IMR-90 (cell line): ENCODE results near the gene CD34. TPM values are rescaled to one million over a fixed set of nuclear protein-coding genes. Genes with fewer than 3 reads are reported as not detected.

ENCODE experiments used
- ATAC-seq: fragments of 200-7000 bp; cut with Tn5 transposase; 2 replicates; pipeline ENCODE4 v1.9.1; 2020; ENCODE audit warnings: low read depth, mild to moderate bottlenecking, moderate library complexity
- BruUV-seq: library from RNA; stranded (reverse); fragments of 400-500 nt; replicated peaks from 2 replicates; lab custom pipeline; 2021; lab: Mats Ljungman, UMichigan
- CTCF ChIA-PET: fragments of 300-600 bp; formaldehyde crosslinking; extraction: SDS; loops from one replicate; lab custom pipeline; 2021; ENCODE audit warnings: antibody characterized with exemption; lab: Yijun Ruan, JAX
- POLR2A ChIA-PET: fragments of 300-600 bp; sonication (Branson Sonifier 250); formaldehyde crosslinking; loops from one replicate; lab custom pipeline; 2022; ENCODE audit warnings: antibody characterized with exemption; ENCODE audit not compliant: unreplicated experiment; lab: Charles Lee
- DNase-seq: peaks from one replicate; pipeline ENCODE4 v3.0.0; 2013
- H2AFZ ChIP-seq: replicated peaks from 2 replicates; pipeline ENCODE3; 2013; ENCODE audit warnings: low read length, mild to moderate bottlenecking; ENCODE audit not compliant: poor library complexity
- H2AK5ac ChIP-seq: 2 replicates; pipeline ENCODE4 v1.6.1; 2013; ENCODE audit warnings: low read depth, low read length, inconsistent platforms
- H2AK9ac ChIP-seq: replicated peaks from 2 replicates; pipeline ENCODE3; 2013; ENCODE audit warnings: mild to moderate bottlenecking, low read depth, low read length, moderate library complexity; ENCODE audit not compliant: poor library complexity
- H2BK120ac ChIP-seq: 2 replicates; pipeline ENCODE4 v1.6.1; 2013; ENCODE audit warnings: low read depth, low read length, inconsistent platforms
- H2BK15ac ChIP-seq: 3 replicates; pipeline ENCODE4 v1.6.1; 2013; ENCODE audit warnings: low read depth, low read length, inconsistent platforms
- H2BK20ac ChIP-seq: 2 replicates; pipeline ENCODE4 v1.6.1; 2013; ENCODE audit warnings: low read depth, mild to moderate bottlenecking, inconsistent platforms, low read length, moderate library complexity
- H2BK5ac ChIP-seq: 2 replicates; pipeline ENCODE4 v1.6.1; 2013; ENCODE audit warnings: mild to moderate bottlenecking, low read depth, low read length, inconsistent platforms; ENCODE audit not compliant: poor library complexity, severe bottlenecking
- H3K14ac ChIP-seq: replicated peaks from 2 replicates; pipeline ENCODE4 v1.6.1; 2013; ENCODE audit warnings: low read depth, low read length, inconsistent platforms
- H3K18ac ChIP-seq: 2 replicates; pipeline ENCODE4 v1.6.1; 2013; ENCODE audit warnings: low read depth, low read length, control low read depth
- H3K23ac ChIP-seq: 2 replicates; pipeline ENCODE4 v1.6.1; 2013; ENCODE audit warnings: low read depth, low read length, inconsistent platforms
- H3K27ac ChIP-seq: 2 replicates; pipeline ENCODE4 v1.5.1; 2013; ENCODE audit warnings: mild to moderate bottlenecking, control low read depth, low read length; ENCODE audit not compliant: insufficient read depth
- H3K27me3 ChIP-seq: 2 replicates; pipeline ENCODE4 v1.6.1; 2013; ENCODE audit warnings: low read length; ENCODE audit not compliant: control insufficient read depth, insufficient read depth
- H3K36me3 ChIP-seq: 2 replicates; pipeline ENCODE4 v1.6.1; 2013; ENCODE audit warnings: low read length, mixed read lengths; ENCODE audit not compliant: control insufficient read depth, insufficient read depth
- H3K4ac ChIP-seq: 2 replicates; pipeline ENCODE4 v1.6.1; 2013; ENCODE audit warnings: low read depth, low read length, inconsistent platforms
- H3K4me1 ChIP-seq: 2 replicates; pipeline ENCODE4 v1.6.1; 2013; ENCODE audit warnings: low read length, mixed read lengths; ENCODE audit not compliant: control insufficient read depth, insufficient read depth
- H3K4me2 ChIP-seq: 2 replicates; pipeline ENCODE4 v1.6.1; 2013; ENCODE audit warnings: low read depth, mild to moderate bottlenecking, control low read depth, low read length, moderate library complexity
- H3K4me3 ChIP-seq: 2 replicates; pipeline ENCODE4 v1.5.1; 2013; ENCODE audit warnings: low read depth, mild to moderate bottlenecking, control low read depth, low read length, moderate library complexity; ENCODE audit not compliant: insufficient read depth
- H3K56ac ChIP-seq: 2 replicates; pipeline ENCODE4 v1.6.1; 2013; ENCODE audit warnings: low read length, inconsistent platforms; ENCODE audit not compliant: insufficient read depth; ENCODE audit errors: extremely low read depth
- H3K79me1 ChIP-seq, 2 experiments: 2 replicates each; pipeline ENCODE4 v1.6.1; 2013; ENCODE audit warnings: low read length in 2 of 2, inconsistent platforms in 1 of 2, low read depth in 1 of 2
- H3K9ac ChIP-seq: 2 replicates; pipeline ENCODE4 v1.6.1; 2013; ENCODE audit warnings: low read depth, low read length, control low read depth
- H3K9me1 ChIP-seq: 2 replicates; pipeline ENCODE4 v1.6.1; 2013; ENCODE audit warnings: low read length, inconsistent platforms; ENCODE audit not compliant: insufficient read depth
- H3K9me3 ChIP-seq: 2 replicates; pipeline ENCODE4 v1.6.1; 2013; ENCODE audit warnings: low read length; ENCODE audit not compliant: control insufficient read depth, insufficient read depth
- H4K20me1 ChIP-seq: 2 replicates; pipeline ENCODE4 v1.6.1; 2013; ENCODE audit warnings: low read length, inconsistent platforms; ENCODE audit not compliant: insufficient read depth
- H4K5ac ChIP-seq: 2 replicates; pipeline ENCODE4 v1.6.1; 2013; ENCODE audit warnings: mild to moderate bottlenecking, low read depth, low read length, control low read depth
- H4K8ac ChIP-seq, 2 experiments: 2 replicates each; pipeline ENCODE4 v1.6.1; 2013; ENCODE audit warnings: low read depth in 2 of 2, low read length in 2 of 2, control low read depth in 1 of 2, inconsistent platforms in 1 of 2
- H4K91ac ChIP-seq: 2 replicates; pipeline ENCODE4 v1.6.1; 2013; ENCODE audit warnings: low read depth, low read length, inconsistent platforms; ENCODE audit not compliant: insufficient read depth
- CEBPB ChIP-seq: IDR thresholded peaks from 2 replicates; pipeline ENCODE4 v1.6.1; 2012; ENCODE audit warnings: low read depth, low read length, improper control_type of control experiment
- CHD1 ChIP-seq: IDR thresholded peaks from 2 replicates; pipeline ENCODE4 v1.6.1; 2012; ENCODE audit warnings: low read depth, low read length, improper control_type of control experiment
- ELK1 ChIP-seq: fragments of 150-350 bp; IDR thresholded peaks from 2 replicates; pipeline ENCODE4 v1.6.1; 2016; ENCODE audit warnings: low read depth, mild to moderate bottlenecking, low read length, moderate library complexity, borderline replicate concordance
- FOS ChIP-seq: fragments of 150-350 bp; IDR thresholded peaks from 2 replicates; pipeline ENCODE4 v1.6.1; 2016; ENCODE audit warnings: low read depth, low read length
- MAFK ChIP-seq: IDR thresholded peaks from 2 replicates; pipeline ENCODE4 v1.6.1; 2012; ENCODE audit warnings: low read depth, low read length, improper control_type of control experiment
- MAZ ChIP-seq: IDR thresholded peaks from 2 replicates; pipeline ENCODE4 v1.6.1; 2012; ENCODE audit warnings: low read depth, mild to moderate bottlenecking, low read length, improper control_type of control experiment, moderate library complexity, borderline replicate concordance
- POLR2A ChIP-seq: IDR thresholded peaks from 2 replicates; pipeline ENCODE4 v1.6.1; 2012; ENCODE audit warnings: mild to moderate bottlenecking, low read depth, low read length
- RCOR1 ChIP-seq: IDR thresholded peaks from 2 replicates; pipeline ENCODE4 v1.6.1; 2012; ENCODE audit warnings: mild to moderate bottlenecking, low read length, improper control_type of control experiment; ENCODE audit not compliant: insufficient replicate concordance
- SMC3 ChIP-seq: fragments of 150-350 bp; IDR thresholded peaks from 2 replicates; pipeline ENCODE4 v1.6.1; 2016; ENCODE audit warnings: low read depth, mild to moderate bottlenecking, antibody characterized with exemption, low read length, moderate library complexity
- WGBS, 2 experiments: methylation state at CpG; one replicate each; pipeline versions ENCODE4 v1.1.5 to v1.1.7; 2013; ENCODE audit warnings: missing lambda C conversion rate in 2 of 2; ENCODE audit not compliant: insufficient read length in 1 of 2; ENCODE audit errors: extremely low coverage in 2 of 2; 5-methylcytosine and 5-hydroxymethylcytosine counted together
- dilution Hi-C: fragments of 300-500 bp; cut with HindIII; formaldehyde crosslinking; loops from one replicate; pipeline ENCODE4 v1.14.3; 2018; ENCODE audit warnings: low sequenced_read_pairs; ENCODE audit not compliant: unreplicated experiment
- in situ Hi-C: fragments of 300-500 bp; cut with MboI; formaldehyde crosslinking; loops from 3 replicates; pipeline ENCODE4 v1.14.3; 2019; ENCODE audit warnings: low sequenced_read_pairs, inconsistent platforms, mixed read lengths
- intact Hi-C: fragments of 100-400 bp; cut with micrococcal nuclease; formaldehyde crosslinking; loops from 2 replicates; pipeline ENCODE4 v1.10.0; 2022
- polyA plus RNA-seq, 3 experiments: library from polyadenylated mRNA; depleted of rRNA; stranded (reverse); fragments of >200 nt; gene quantifications; 2 replicates each; pipeline ENCODE4 v1.2.3, GENCODE V29; 2012; ENCODE audit warnings: low replicate concordance in 1 of 3
- total RNA-seq: library from RNA; depleted of rRNA; stranded (reverse); fragments of >200 nt; gene quantifications from 2 replicates; pipeline ENCODE4 v1.2.3, GENCODE V29; 2012
- TF ChIP-seq, protein P1 (sequence below): fragments of 150-350 bp; IDR thresholded peaks from 2 replicates; pipeline ENCODE4 v1.6.1; 2017; ENCODE audit warnings: mild to moderate bottlenecking, antibody characterized with exemption, low read length, low read depth
- TF ChIP-seq, protein P2 (sequence below): conservative IDR thresholded peaks from 2 replicates; pipeline ENCODE4 v1.5.1; 2012; ENCODE audit warnings: mild to moderate bottlenecking, low read depth, low read length, improper control_type of control experiment

CD34 gene
- total and polyA plus RNA-seq, 2 of the 4 experiments (the other 2 are of a cell fraction): 0.14 TPM; not detected in 1

GRCh38 chr1:207948536-207949250, 37.8 kb upstream of the CD34 start:
- Histone ChIP-seq H3K27ac (no peak overlapping the region), H3K18ac (no peak overlapping the region), H2BK120ac (no peak overlapping the region), H4K8ac (no peak overlapping the region), H3K4me2 (no peak overlapping the region), H3K4me1 (no peaks in the 10 kb centered on the region), H3K9me1 (0 out of 2 replicates have a peak, but pooled peaks cover 3% of the 10 kb centered on the region), H3K79me1 (no peaks in the 10 kb centered on the region), H3K9me3 (no peaks in the 10 kb centered on the region), H3K56ac (no peak overlapping the region), H4K5ac (no peak overlapping the region), H4K20me1 (no peaks in the 10 kb centered on the region), H3K23ac (no peak overlapping the region), H3K9ac (no peak overlapping the region), H2AFZ (no peak overlapping the region), H2AK5ac (no peak overlapping the region), H3K14ac (no peak overlapping the region), H2BK15ac (no peak overlapping the region), H2AK9ac (no peak overlapping the region), H3K4ac (no peak overlapping the region), H4K91ac (no peak overlapping the region), H2BK20ac (no peak overlapping the region), H3K27me3 (peaks cover 8% of the 10 kb centered on the region), H2BK5ac (no peak overlapping the region), H3K4me3 (no peak overlapping the region), H3K36me3 (no peaks in the 10 kb centered on the region)
- DNase-seq: no peak
- WGBS, 2 experiments: no CpG with 5 or more reads among the region's 3 CpGs
- no TSS peak for BruUV-seq
- in situ Hi-C loops: no loop called here
- no peak for ATAC-seq
- CTCF ChIA-PET: no interaction called here
- POLR2A ChIA-PET: no interaction called here
- intact Hi-C loops: no loop called here
- TF ChIP-seq SMC3 (no peak), RCOR1 (no peak), POLR2A (no peak), MAZ (no peak), CEBPB (no peak), MAFK (no peak), ELK1 (no peak), FOS (no peak), CHD1 (no peak)
- TF ChIP-seq, protein P1, sequence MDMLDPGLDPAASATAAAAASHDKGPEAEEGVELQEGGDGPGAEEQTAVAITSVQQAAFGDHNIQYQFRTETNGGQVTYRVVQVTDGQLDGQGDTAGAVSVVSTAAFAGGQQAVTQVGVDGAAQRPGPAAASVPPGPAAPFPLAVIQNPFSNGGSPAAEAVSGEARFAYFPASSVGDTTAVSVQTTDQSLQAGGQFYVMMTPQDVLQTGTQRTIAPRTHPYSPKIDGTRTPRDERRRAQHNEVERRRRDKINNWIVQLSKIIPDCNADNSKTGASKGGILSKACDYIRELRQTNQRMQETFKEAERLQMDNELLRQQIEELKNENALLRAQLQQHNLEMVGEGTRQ: no peak
- TF ChIP-seq, protein P2, sequence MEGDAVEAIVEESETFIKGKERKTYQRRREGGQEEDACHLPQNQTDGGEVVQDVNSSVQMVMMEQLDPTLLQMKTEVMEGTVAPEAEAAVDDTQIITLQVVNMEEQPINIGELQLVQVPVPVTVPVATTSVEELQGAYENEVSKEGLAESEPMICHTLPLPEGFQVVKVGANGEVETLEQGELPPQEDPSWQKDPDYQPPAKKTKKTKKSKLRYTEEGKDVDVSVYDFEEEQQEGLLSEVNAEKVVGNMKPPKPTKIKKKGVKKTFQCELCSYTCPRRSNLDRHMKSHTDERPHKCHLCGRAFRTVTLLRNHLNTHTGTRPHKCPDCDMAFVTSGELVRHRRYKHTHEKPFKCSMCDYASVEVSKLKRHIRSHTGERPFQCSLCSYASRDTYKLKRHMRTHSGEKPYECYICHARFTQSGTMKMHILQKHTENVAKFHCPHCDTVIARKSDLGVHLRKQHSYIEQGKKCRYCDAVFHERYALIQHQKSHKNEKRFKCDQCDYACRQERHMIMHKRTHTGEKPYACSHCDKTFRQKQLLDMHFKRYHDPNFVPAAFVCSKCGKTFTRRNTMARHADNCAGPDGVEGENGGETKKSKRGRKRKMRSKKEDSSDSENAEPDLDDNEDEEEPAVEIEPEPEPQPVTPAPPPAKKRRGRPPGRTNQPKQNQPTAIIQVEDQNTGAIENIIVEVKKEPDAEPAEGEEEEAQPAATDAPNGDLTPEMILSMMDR: no peak
- dilution Hi-C loops: no loop called here
